BLaER1 treated with 17β-estradiol and CSF1 and Interleukin-3, amounts not matched to agents 10 nM and 100 nM (cell line): ENCODE data around the gene KIRREL3.

Experiments
- H3K27ac ChIP-seq, 11 experiments: shearing (Covaris generic); formaldehyde crosslinking; 2 replicates each; pipeline ENCODE4 v1.8.1; 2022
- H3K27me3 ChIP-seq, 11 experiments: shearing (Covaris generic); formaldehyde crosslinking; 2 replicates each; pipeline ENCODE4 v1.8.1; 2022
- H3K36me3 ChIP-seq, 11 experiments: shearing (Covaris generic); formaldehyde crosslinking; 2 replicates each; pipeline ENCODE4 v1.8.1; 2022
- H3K4me1 ChIP-seq, 10 experiments: shearing (Covaris generic); formaldehyde crosslinking; 2 replicates each; pipeline ENCODE4 v1.8.1; 2022
- H3K4me2 ChIP-seq, 11 experiments: shearing (Covaris generic); formaldehyde crosslinking; 2 replicates each; pipeline ENCODE4 v1.8.1; 2022
- H3K4me3 ChIP-seq, 10 experiments: shearing (Covaris generic); formaldehyde crosslinking; 2 replicates each; pipeline ENCODE4 v1.8.1; 2022
- H3K9ac ChIP-seq, 11 experiments: shearing (Covaris generic); formaldehyde crosslinking; 2 replicates each; pipeline ENCODE4 v1.8.1; 2022
- H3K9me3 ChIP-seq, 11 experiments: shearing (Covaris generic); formaldehyde crosslinking; replicated peaks in 1 of 11; 2 replicates each; pipeline ENCODE4 v1.8.1; 2022
- H4K20me1 ChIP-seq, 11 experiments: shearing (Covaris generic); formaldehyde crosslinking; 2 replicates each; pipeline ENCODE4 v1.8.1; 2022
- Cebpa-rat ChIP-seq, 11 experiments: shearing (Covaris generic); IDR thresholded peaks; 2 replicates each; pipeline ENCODE4 v1.8.1; 2022

Gene KIRREL3

DNA sequence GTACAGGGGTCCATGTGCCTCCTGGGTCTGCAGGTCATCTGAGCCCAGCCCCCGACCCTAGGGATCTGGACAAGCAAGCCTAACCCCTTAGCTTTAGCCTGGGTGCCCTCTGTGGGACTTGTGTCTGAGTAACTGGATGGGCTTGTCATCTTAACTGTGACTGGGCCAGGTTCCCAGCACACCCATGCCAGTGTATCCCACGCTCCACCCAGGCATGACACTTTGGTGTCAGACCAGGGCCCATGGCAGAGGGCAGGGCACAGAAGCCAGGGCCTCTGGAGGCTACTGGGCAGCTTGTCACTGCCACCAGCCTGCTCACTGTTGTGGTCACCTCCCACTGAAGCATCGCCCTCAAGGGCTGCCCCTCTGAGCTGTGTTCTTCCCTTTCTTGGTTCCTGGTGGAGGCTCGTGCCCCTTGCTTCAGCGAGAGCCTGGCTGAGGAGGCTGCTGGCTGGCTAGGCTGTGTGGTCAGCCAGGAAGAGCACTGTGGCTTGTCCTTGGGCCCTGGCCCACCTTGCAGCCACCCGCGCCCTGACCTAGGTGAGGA, 564.3 kb downstream of the KIRREL3 start:
- no peaks in the 10 kb centered on the region for H3K9me3 ChIP-seq
- peaks cover 0 to 8% (median 0%) of the 10 kb centered on the region in 11 experiments; a peak in 1 of 22 replicates for H4K20me1 ChIP-seq
- no peak overlapping the region for H3K4me3 ChIP-seq
- H3K27me3 ChIP-seq, result no peaks in the 10 kb centered on the region
- peaks cover 11 to 100% (median 86%) of the 10 kb centered on the region in 10 experiments; a peak in 19 of 20 replicates for H3K4me1 ChIP-seq
- H3K4me2 ChIP-seq, result peak overlapping the region in 7 of 11 experiments; percentile 85 to 99 (median 88); a peak in 12 of 22 replicates
- H3K36me3 ChIP-seq, result no peaks in the 10 kb centered on the region
- H3K27ac ChIP-seq, result peak overlapping the region in 2 of 11 experiments; percentile 24 to 41; a peak in 4 of 22 replicates
- TF ChIP-seq Cebpa-rat (IDR thresholded peaks at IDR 0.05), result no peak
- peak overlapping the region in 4 of 11 experiments; percentile 16 to 61 (median 28); a peak in 2 of 22 replicates for H3K9ac ChIP-seq

DNA sequence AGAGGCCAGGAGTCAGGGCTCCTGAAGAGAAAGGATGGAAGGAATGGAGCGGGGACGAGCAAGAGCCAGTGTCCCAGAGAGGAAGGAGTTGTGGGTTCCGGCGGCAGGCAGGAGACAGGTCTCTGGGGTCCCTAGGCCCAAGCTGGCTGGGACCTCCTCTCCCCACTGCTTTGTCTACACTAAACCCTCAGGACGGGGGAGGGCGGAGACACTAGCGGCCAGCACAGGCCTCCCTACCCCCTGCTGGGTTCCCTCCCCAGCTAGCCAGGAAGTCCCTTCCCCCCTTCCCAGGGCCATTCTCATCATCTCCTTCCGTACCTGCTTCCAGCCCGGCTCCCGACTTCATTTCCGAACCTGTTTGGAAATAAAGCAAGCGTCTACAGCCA, 565.6 kb downstream of the KIRREL3 start:
- no peaks in the 10 kb centered on the region for H3K27me3 ChIP-seq
- no peaks in the 10 kb centered on the region for H3K36me3 ChIP-seq
- peak overlapping the region in 4 of 11 experiments; percentile 36 to 62 (median 54); a peak in 8 of 22 replicates for H3K27ac ChIP-seq
- peaks cover 11 to 100% (median 87%) of the 10 kb centered on the region in 10 experiments; a peak in 19 of 20 replicates for H3K4me1 ChIP-seq
- peaks cover 0 to 4% (median 0%) of the 10 kb centered on the region in 11 experiments; a peak in 1 of 22 replicates for H4K20me1 ChIP-seq
- peak overlapping the region in 5 of 11 experiments; percentile 25 to 70 (median 51); a peak in 10 of 22 replicates for H3K9ac ChIP-seq
- no peaks in the 10 kb centered on the region for H3K9me3 ChIP-seq
- no peak for TF ChIP-seq Cebpa-rat (IDR thresholded peaks at IDR 0.05)
- H3K4me3 ChIP-seq, result peak overlapping the region in 3 of 10 experiments; percentile 1 to 13 (median 4); a peak in 3 of 20 replicates
- H3K4me2 ChIP-seq, result peak overlapping the region; percentile 31 to 99 (median 85); a peak in 21 of 22 replicates

DNA sequence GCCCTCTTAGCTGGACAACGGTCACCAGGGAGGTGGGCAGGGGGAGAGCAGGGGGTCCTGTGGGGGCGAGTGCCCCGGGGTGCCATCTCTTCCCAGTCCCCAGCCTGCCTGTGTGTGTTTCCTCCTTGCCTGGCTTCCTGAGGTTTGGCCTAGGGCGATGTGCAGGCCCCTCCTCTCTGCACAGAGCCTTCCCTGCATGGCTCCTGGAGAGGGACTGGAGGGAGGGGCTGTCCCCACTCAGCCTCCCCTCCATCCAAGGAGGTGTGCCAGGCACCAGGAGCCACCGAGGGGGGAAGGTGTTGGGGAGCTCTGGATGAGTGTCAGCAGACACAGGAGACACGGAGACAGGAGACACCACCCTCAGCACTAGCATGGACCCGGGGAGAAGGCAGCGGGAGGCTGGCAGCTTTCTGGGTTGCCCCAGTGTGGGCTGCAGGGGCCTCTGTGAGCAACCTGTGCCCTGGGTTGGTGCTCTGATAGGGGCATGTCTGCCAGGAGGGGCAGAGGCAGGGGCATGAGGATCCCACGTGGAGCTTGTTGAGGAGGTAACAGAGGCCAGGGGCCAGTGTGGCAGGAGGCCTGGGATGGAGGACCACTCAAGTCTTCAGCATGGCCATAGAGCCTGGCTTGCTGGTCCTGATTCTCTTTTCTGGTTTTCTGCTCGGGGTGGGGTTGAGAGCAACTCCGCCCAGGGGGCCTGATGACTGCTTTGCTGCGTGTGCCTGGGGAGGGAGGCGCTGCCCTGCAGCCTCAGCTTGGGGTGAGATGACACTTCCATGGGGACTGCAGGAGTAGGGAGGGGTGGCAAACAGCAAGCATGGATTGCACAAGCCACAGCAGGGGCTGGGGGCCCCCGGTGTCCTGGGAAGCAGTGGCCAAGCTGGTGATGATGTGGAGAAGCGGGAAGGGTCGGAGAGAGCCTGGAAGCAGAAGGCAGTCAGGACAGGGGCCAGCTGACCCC, 566.3 kb downstream of the KIRREL3 start:
- H3K36me3 ChIP-seq, result no peaks in the 10 kb centered on the region
- H3K4me2 ChIP-seq, result peak overlapping the region; percentile 31 to 99 (median 85); a peak in 21 of 22 replicates

DNA sequence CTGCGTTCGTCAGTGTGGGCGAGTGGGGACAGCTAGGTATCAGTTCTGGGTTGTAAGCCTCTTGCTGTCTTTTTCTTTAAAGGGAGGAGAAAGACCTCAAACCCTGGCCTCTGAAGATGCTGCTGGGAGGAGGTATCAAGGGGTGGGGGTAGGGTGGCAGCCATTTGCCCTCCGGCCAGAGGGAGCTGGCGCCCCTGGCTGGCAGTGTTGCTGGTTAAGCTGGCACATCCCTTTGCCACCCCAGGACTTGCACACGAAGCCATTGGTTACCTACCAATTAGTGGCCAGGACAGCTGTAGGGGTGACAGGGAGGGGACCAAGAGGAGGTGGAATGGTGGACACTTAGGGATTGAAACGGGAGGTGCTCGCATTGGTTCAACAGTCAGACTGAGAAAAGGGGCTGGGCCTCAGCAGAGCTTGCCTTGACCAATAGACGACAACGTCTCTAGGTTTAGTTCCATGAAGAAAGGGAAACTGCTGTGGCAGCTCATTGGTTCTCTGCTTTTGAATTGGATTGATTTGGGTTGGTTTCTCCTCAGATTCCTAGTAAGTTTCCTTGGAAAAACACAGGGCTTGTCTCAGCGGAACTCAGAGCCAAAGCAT, 567.2 kb downstream of the KIRREL3 start:
- H3K27me3 ChIP-seq, result no peaks in the 10 kb centered on the region
- H3K4me3 ChIP-seq, result no peak overlapping the region
- H3K36me3 ChIP-seq, result no peaks in the 10 kb centered on the region
- H3K4me2 ChIP-seq, result peak overlapping the region in 8 of 11 experiments; percentile 58 to 99 (median 88); a peak in 15 of 22 replicates
- no peaks in the 10 kb centered on the region for H3K9me3 ChIP-seq
- peaks cover 11 to 99% (median 83%) of the 10 kb centered on the region in 10 experiments; a peak in 19 of 20 replicates for H3K4me1 ChIP-seq
- TF ChIP-seq Cebpa-rat (IDR thresholded peaks at IDR 0.05), result no peak
- peak overlapping the region in 1 of 11 experiments; percentile 13; a peak in 1 of 22 replicates for H3K27ac ChIP-seq
- H3K9ac ChIP-seq, result no peak overlapping the region
- H4K20me1 ChIP-seq, result no peaks in the 10 kb centered on the region

More for the DNA sequence above, 566.3 kb downstream of the KIRREL3 start:
- TF ChIP-seq Cebpa-rat (IDR thresholded peaks at IDR 0.05), result no peak
- Histone ChIP-seq H3K9ac (peak overlapping the region in 5 of 11 experiments; percentile 25 to 70 (median 51); a peak in 10 of 22 replicates), H3K9me3 (no peaks in the 10 kb centered on the region), H3K27ac (peak overlapping the region in 4 of 11 experiments; percentile 36 to 62 (median 54); a peak in 8 of 22 replicates), H3K4me3 (peak overlapping the region in 3 of 10 experiments; percentile 1 to 13 (median 4); a peak in 3 of 20 replicates), H4K20me1 (no peaks in the 10 kb centered on the region), H3K27me3 (no peaks in the 10 kb centered on the region), H3K4me1 (peaks cover 11 to 99% (median 86%) of the 10 kb centered on the region in 10 experiments; a peak in 19 of 20 replicates)

DNA sequence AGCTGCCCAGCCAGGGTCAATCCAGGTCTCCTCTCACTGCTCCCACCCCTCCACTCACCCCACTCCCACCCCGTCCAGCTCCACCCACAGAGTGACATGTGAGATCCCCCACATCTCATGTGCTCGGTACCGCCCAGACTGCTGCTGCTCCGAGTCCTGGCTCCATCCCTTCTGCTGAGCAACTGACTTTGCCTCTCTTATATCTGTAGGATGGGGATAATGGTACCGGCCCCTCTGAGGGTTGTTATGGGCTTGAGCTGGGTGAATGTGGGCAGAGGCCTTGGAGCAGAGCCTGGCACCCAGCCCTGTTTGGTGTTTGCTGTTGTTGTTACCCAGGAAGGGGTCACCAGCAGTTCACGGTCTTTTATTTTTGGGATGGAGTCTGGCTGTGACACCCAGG, 568.0 kb downstream of the KIRREL3 start:
- no peaks in the 10 kb centered on the region for H4K20me1 ChIP-seq
- TF ChIP-seq Cebpa-rat (IDR thresholded peaks at IDR 0.05), result no peak
- no peak overlapping the region for H3K9ac ChIP-seq
- H3K27me3 ChIP-seq, result no peaks in the 10 kb centered on the region
- H3K27ac ChIP-seq, result no peak overlapping the region
- peak overlapping the region in 3 of 11 experiments; percentile 85 to 99 (median 93); a peak in 4 of 22 replicates for H3K4me2 ChIP-seq
- no peaks in the 10 kb centered on the region for H3K9me3 ChIP-seq
- H3K4me3 ChIP-seq, result no peak overlapping the region
- peaks cover 16 to 99% (median 83%) of the 10 kb centered on the region in 10 experiments for H3K4me1 ChIP-seq
- no peaks in the 10 kb centered on the region for H3K36me3 ChIP-seq

DNA sequence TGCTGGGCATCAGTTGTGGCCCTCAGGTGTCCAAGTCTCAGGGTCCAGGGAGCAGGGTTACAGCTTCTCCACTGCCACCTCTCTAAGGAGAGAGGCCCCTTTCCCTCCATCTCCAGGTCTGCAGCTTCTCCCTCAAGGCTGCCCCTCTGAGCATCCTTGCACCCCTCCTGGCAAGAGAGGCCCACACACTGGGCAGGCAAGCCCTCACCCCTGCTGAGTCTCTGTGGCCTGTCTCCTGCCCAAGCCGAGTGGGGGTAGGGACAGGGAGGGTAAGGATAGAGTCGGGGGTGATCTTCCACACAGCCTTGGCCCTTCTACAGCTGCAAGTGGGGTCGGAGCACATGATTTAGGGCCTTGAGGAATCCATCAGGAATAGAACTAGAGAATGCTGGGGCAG, 568.5 kb downstream of the KIRREL3 start:
- peak overlapping the region in 1 of 11 experiments; percentile 29; a peak in 1 of 22 replicates for H3K9ac ChIP-seq
- H4K20me1 ChIP-seq, result 0 out of 22 replicates have a peak, but pooled peaks cover 0 to 4% (median 0%) of the 10 kb centered on the region in 11 experiments
- H3K36me3 ChIP-seq, result no peaks in the 10 kb centered on the region
- H3K4me3 ChIP-seq, result no peak overlapping the region
- H3K4me2 ChIP-seq, result peak overlapping the region in 8 of 11 experiments; percentile 38 to 72 (median 60); a peak in 11 of 22 replicates
- peaks cover 20 to 99% (median 86%) of the 10 kb centered on the region in 10 experiments for H3K4me1 ChIP-seq
- H3K9me3 ChIP-seq, result no peaks in the 10 kb centered on the region
- no peak for TF ChIP-seq Cebpa-rat (IDR thresholded peaks at IDR 0.05)
- H3K27ac ChIP-seq, result no peak overlapping the region; a peak in 1 of 22 replicates
- H3K27me3 ChIP-seq, result 0 out of 22 replicates have a peak, but pooled peaks cover 0 to under 1% (median 0%) of the 10 kb centered on the region in 11 experiments

DNA sequence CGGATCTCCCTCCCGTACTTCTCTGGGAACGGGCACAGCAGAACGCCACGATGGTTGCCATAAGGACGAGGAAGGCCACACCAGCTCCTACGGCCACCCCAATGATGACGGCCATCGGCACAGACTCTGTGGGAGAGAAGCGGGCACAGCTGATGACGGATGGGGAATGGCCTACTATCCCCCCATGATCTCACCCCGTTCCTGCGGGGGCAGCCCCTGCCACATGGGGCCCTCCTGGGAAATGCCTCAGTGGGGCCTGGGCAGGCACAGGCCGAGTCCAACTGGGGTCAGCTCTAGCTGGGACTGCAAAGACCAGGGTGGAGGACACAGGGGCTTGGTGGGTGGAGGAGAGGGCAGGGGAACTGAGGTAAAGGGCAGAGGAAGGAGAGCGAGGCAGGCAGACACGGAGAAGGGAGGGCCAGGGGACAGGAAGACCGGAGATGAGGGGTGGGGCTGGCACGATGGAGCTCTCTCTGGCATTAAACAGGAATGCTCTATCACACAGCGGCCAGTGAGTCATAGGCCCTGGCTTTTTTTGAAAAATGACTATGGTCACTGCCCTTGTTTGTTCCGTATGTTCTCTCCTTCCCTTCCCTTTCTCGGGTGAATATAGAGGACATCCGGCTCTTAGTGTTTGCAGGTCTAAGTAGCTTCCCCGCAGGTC, 569.0 kb downstream of the KIRREL3 start:
- H3K9me3 ChIP-seq, result no peaks in the 10 kb centered on the region
- H3K27ac ChIP-seq, result peak overlapping the region in 1 of 11 experiments; percentile 44; a peak in 2 of 22 replicates
- H3K4me1 ChIP-seq, result peaks cover 26 to 99% (median 87%) of the 10 kb centered on the region in 10 experiments
- peak overlapping the region in 1 of 11 experiments; percentile 29; a peak in 1 of 22 replicates for H3K9ac ChIP-seq
- no peaks in the 10 kb centered on the region for H3K36me3 ChIP-seq
- H4K20me1 ChIP-seq, result 0 out of 22 replicates have a peak, but pooled peaks cover 0 to 10% (median 0%) of the 10 kb centered on the region in 11 experiments
- H3K4me2 ChIP-seq, result peak overlapping the region in 8 of 11 experiments; percentile 38 to 72 (median 60); a peak in 16 of 22 replicates
- 0 out of 22 replicates have a peak, but pooled peaks cover 0 to 6% (median 0%) of the 10 kb centered on the region in 11 experiments for H3K27me3 ChIP-seq
- H3K4me3 ChIP-seq, result no peak overlapping the region
- no peak for TF ChIP-seq Cebpa-rat (IDR thresholded peaks at IDR 0.05)
